ENCODE measurements around the gene INAFM1. TPM values are rescaled to one million over a fixed set of nuclear protein-coding genes. Genes with fewer than 3 reads are reported as not detected.
A peak's percentile ranks its signal among the peaks of the same experiment; 100 is the strongest.
"Not testable (repeated sequence)": the region's sequence is repeated elsewhere in the genome, so short reads cannot be mapped to it uniquely, and the experiment has no call there.

The INAFM1 gene
- polyA plus RNA-seq, 5 donors: 7.1 to 17.1 (median 11.4) TPM

- no peak for DNase-seq
Observed at GRCh38 chr19:47264629-47265028, 10.1 kb upstream of the INAFM1 start.

DNA sequence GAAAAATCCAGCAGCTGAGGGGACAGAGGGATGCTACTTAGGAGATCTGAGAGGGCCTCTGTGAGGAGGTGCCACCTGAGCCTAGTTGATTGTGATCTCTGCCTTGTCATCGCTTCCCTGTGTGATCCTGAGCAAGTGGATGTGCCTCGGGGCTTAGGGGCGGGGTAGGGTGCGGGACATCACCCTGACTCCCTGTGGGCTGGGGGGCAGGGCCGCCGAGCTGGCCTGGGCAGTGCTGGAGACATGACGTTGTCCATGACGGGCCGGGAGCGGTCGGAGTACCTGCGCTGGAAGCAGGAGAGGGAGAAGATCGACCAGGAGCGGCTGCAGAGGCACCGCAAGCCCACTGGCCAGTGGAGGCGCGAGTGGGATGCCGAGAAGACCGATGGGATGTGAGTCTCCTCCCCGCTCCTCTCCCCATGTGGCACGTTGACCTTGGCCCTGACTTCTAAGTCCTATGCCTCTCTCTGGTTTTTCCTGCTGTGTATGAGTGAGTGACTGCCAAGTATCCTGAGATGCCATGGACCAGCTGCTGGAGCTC lies 8.2 kb upstream of the INAFM1 start:
- DNase-seq: no peak

DNA sequence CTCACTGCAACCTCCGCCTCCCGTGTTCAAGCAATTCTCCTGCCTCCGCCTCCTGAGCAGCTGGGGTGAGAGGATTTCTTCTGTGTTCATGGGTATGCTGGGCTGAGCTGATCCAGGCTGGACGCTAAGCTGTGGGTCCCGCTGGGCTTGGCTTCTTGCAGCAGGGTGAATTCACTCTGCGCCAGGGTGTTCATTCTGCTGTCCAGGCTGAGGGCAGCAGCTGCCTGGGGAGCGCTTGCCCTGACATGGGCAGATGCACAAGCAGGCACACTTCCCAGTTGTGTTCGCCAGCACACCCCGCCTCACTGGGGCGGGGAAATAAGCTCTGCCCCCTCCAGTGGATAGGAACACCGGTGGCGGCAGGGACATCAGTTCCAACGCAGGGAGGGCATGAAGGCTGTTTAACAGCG lies 7.3 kb upstream of the INAFM1 start:
- DNase-seq: no peak

DNA sequence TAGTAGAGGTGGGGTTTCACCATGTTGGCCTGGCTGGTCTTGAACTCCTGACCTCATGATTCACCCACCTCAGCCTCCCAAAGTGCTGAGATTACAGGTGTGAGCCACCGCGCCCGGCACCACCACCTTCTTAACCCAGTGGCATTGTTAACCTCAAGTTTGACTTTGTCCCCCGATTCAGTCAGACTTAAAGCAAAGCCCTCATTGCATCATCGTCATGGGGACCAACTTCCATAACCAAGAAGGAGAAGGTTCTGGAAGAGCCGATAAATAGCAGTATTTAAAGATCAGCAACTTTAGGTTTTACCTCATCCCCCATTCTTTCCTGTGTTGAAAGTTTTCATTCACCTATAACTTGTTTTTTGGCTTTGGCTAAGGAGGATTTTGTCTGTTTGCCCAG lies 6.7 kb upstream of the INAFM1 start:
- no peak for DNase-seq

- DNase-seq: no peak
Observed at GRCh38 chr19:47269596-47269995, 5.1 kb upstream of the INAFM1 start.

GRCh38 chr19:47270408-47270807 lies 4.3 kb upstream of the INAFM1 start:
- DNase-seq: no peak

GRCh38 chr19:47271949-47272348 lies 2.7 kb upstream of the INAFM1 start:
- no peak for DNase-seq

DNA sequence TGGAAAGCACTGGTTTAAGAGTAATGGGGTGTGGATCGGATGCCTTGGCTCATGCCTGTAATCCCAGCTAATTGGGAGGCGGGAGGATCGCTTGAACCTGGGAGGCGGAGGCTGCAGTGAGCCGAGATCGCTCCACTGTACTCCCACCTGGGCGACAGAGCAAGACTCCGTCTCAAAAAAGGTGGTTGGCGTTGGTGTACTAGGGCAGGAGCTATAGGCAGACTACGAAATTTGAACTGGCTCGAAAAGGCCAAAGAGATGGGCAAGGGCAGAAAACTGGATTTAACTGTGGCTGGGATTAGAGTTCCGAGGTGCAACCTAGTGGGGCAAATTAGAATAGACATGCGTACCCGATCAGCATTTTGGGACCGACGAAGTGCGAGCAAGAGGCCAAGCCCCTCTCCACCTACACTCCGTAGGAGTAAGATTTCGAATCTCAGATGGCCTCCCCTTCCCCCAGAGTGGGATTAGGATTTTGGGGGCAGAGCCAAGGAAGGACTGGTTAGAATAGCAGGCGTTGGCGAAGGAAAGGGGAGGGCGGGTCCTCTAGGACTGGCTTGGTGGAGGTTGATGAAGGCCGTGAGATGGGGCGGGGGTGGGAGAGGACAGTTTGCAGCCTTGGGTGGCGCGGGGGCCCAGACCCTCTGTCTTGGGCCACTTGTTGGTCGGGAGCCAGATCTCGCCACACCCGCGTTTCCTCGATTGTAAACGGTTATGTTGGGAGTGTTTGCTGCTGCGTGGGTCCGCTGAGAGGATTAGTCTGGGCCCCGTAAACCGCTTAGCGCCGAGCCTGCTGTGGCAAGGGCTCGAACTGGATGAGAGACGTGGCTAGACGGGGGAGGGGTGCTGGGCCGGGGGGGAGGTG lies 2.0 kb upstream of the INAFM1 start:
- peak in 1 of 2 donors; percentile 38 for DNase-seq

DNA sequence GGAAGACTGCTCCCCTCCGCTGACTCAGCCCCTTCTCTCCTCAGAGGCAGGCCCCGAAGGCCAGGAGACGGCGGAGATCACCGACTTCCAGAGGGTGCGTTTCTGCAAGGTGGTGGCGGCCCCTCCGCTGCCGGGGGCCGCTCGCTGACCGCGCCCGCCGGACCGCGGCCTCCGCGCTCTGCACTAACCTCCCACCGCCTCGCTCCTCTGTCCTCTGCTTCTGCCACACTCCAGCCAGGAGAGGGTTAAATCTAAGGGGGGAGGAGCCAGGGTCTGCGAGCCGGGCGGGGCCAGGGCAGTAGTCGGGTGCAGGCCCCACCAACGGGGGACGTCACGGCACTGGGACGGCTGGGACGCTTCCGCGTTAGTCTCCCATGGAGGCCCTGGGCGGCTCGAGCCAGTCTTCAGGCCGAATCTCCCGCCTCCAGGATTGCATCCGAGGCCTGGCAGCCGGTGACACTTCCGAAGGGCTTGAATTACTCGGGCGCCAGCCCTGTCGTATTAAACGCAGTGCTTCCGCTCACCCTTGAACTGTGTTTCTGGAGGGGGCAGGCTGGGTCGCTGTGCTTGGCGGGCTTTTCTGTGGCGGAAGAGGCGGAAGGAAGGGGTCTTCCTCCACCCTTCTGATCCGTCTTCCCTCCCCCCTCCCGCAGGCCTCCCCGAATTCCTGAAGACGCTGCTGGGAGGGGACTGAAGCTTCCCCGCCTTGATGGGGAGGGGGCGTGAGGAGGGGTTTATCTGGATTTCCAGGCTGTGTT lies 1.2 kb upstream of the INAFM1 start:
- DNase-seq: peak; percentile 92 to 94

DNA sequence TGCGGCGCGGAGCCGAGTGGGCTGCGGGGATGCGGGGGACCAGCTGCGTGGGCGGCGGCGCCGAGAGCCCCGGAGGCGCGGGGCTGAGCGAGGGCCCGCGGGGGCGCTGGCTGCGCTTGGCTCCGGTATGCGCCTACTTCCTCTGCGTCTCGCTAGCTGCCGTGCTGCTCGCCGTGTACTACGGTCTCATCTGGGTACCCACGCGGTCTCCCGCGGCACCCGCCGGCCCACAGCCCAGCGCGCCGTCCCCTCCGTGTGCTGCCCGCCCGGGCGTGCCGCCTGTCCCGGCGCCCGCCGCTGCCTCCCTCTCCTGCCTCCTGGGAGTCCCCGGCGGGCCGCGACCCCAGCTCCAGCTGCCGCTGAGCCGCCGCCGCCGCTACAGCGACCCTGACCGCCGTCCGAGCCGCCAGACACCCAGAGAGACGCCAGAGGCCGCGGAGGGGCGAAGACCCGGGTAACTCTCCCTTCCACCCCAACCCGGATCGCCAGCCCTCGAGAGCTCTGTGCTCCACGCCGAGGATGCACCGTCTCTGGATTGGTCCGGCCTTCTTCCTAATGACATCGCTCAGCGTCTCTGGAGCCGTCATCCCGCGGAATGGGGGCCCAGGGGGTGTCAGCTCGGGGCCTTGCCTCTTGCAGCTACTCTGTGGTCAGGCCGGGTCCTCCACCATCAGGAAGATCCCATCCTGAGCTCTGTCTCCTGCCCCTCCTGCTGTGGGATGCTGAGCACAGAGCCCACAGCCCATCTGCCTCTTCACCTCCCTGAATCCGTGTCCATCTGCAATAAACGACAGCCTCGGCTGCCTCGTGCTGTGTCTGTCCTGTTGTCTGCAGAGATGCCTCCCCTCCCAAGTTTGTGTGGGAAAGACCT lies 441 bp downstream of the INAFM1 start:
- no peak for DNase-seq

GRCh38 chr19:47275791-47276461 lies 1.2 kb downstream of the INAFM1 start:
- DNase-seq: no peak

DNA sequence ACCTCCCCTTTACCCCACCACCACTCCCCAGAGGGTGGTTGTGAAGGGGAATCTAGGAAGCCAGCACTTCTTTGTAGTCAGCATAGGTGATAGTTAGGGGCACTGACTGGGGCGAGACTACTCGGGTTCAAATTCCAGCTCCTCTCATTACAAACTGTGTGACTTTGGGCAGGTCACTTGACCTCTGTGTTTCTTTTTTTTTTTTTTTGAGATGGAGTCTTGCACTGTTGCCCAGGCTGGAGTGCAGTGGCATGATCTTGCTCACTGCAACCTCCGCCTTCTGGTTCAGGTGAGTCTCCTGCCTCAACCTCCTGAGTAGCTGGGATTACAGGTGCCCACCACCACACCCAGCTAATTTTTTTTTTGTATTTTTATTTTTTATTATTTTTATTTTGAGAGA lies 1.8 kb downstream of the INAFM1 start:
- DNase-seq: not testable (repeated sequence)

DNA sequence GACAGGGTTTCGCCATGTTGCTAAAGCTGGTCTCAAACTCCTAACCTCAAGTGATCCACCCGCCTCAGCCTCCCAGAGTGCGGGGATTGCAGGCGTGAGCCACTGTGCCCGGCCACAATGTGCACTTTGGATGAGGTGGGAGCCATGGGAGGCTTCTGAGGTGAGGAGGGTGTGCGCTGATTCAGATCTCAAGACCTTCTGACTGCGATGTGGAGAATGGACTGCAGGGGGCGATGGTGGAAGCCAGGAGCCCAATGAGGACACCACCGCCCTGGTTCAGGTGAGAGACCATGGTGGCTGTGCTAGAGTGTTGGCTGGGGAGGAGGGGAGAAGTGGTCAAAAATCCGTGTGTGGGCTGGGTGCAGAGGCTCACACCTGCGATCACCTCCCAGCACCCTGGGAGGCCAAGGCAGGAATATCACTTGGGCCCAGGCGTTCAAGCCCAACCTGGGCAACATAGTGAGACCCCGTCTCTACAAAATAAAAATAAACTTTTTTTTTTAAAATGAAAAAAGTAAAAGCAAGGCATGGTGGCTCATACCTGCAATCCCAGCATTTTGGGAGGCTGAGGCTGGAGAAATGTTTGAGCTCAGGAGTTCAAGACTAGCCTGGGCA lies 5.6 kb downstream of the INAFM1 start:
- DNase-seq: no peak

GRCh38 chr19:47283405-47284059 lies 8.8 kb downstream of the INAFM1 start:
- no peak for DNase-seq

- DNase-seq: peak in 1 of 2 donors; percentile 64
Observed at GRCh38 chr19:47284324-47284899, 9.7 kb downstream of the INAFM1 start.

- peak in 1 of 2 donors; percentile 50 for DNase-seq
Observed at GRCh38 chr19:47296036-47296435, 21.4 kb downstream of the INAFM1 start.

DNA sequence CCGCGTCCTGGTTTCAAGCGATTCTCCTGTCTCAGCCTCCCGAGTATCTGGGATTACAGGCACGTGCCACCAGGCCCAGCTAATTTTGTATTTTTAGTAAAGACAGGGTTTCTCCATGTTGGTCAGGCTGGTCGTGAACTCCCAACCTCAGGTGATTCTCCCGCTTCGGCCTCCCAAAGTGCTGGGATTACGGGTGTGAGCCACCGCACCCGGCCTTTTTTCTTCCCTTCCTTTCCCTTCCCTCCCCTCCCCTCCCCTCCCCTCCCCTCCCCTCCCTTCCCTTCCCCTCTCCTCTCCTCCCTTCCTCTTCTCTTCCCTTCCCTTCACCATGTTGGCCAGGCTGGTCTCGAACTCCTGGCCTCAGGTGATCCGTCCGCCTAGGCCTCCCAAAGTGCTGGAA lies 26.2 kb downstream of the INAFM1 start:
- not testable (repeated sequence) for DNase-seq

- no peak for DNase-seq
Observed at GRCh38 chr19:47302249-47302648, 27.6 kb downstream of the INAFM1 start.

GRCh38 chr19:47303966-47304365 lies 29.3 kb downstream of the INAFM1 start:
- DNase-seq: no peak

GRCh38 chr19:47305309-47305751 lies 30.6 kb downstream of the INAFM1 start:
- peak in 1 of 2 donors; percentile 39 for DNase-seq
